ENCODE results near the gene TST. TPM values are rescaled to one million over a fixed set of nuclear protein-coding genes. Genes with fewer than 3 reads are reported as not detected.

TST gene
- total RNA-seq, 4 donors from 2014 or later = 27.0 to 44.8 (median 38.6) TPM

- Histone ChIP-seq H3K27ac (replicated peaks in 1 of 4) (no peak overlapping the region), H3K4me1 (peaks cover 25 to 34% (median 29%) of the 10 kb centered on the region in 4 donors), H3K9me3 (no peaks in the 10 kb centered on the region), H3K4me3 (no peak overlapping the region), H3K27me3 (no peaks in the 10 kb centered on the region), H3K36me3 (peaks cover 19 to 57% (median 44%) of the 10 kb centered on the region in 4 donors)
- no CpG with 5 or more reads among the region's 8 CpGs for WGBS
- intact Hi-C loops (cut with DNase I) = no loop called here
- TF ChIP-seq POLR2AphosphoS5 (IDR thresholded peaks at IDR 0.05) (no peak), CTCF (IDR thresholded peaks at IDR 0.05) (no peak), EP300 (IDR thresholded peaks at IDR 0.05) (no peak), POLR2A (IDR thresholded peaks at IDR 0.05; ENCODE audit: low read depth) (no peak)
- no peak for DNase-seq (ENCODE audit: extremely low spot score)
Observed at GRCh38 chr22:37054056-37054395, 34.8 kb upstream of the TST start.

GRCh38 chr22:37053310-37054055 lies 34.2 kb upstream of the TST start:
- no peak for DNase-seq (ENCODE audit: extremely low spot score)
- Histone ChIP-seq H3K4me1 (peaks cover 25 to 34% (median 29%) of the 10 kb centered on the region in 4 donors), H3K4me3 (no peak overlapping the region), H3K36me3 (peaks cover 19 to 52% (median 39%) of the 10 kb centered on the region in 4 donors), H3K27me3 (no peaks in the 10 kb centered on the region), H3K27ac (replicated peaks in 1 of 4) (no peak overlapping the region), H3K9me3 (no peaks in the 10 kb centered on the region)
- WGBS = 82% methylated on average over 13 of the region's 16 CpGs
- intact Hi-C loops (cut with DNase I) = no loop called here
- TF ChIP-seq EP300 (IDR thresholded peaks at IDR 0.05) = no peak
- no peak for TF ChIP-seq POLR2A (IDR thresholded peaks at IDR 0.05; ENCODE audit: low read depth)
- no peak for TF ChIP-seq CTCF (IDR thresholded peaks at IDR 0.05)
- TF ChIP-seq POLR2AphosphoS5 (IDR thresholded peaks at IDR 0.05) = no peak

DNA sequence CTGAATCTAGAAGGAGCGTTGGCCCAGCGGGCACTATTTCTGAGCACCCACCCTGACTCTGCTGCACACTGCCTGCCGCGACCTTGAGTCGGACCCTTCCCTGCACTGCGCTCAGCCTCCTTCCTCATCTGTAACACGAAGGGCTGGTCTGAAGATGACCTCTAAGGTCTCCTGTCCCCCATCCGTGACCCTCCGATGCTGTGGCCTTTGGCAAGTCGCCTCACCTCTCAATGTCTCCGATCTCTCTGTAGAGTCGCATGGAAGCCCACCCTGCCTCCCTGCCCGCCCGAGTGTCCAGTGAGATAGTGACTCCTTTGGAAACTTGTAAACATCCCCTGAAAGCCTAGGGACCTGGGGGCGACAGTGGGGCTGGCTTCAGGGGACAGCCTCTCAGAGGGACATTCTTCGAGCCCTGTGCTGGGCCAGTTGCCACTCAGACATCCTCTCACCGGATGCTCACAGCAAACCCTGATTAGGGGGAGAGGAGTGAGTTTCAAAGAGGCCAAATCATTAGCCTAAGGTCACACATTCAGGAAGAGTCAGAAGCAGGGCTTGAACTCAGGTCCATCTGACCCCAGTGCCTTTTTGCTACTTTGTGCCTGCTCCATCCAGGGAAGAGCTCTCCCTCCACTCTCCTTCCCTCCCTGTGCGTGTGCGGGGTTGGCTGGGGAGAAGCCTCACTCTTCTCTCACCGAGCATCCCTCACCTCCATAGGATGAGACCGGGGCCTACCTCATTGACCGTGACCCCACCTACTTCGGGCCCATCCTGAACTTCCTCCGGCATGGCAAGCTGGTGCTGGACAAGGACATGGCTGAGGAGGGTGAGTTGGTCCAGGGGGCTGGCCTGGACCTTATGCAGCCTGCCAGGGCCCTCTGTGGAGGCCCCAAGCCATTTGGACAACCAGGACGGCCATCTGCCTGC lies 33.4 kb upstream of the TST start:
- WGBS = 77% methylated on average over 25 of the region's 25 CpGs
- H3K27ac ChIP-seq (replicated peaks in 1 of 4) = peak overlapping the region in 2 of 4 donors; percentile 41 to 53
- intact Hi-C loops (cut with DNase I) = no loop called here

More for the DNA sequence above, 33.4 kb upstream of the TST start:
- H3K4me3 ChIP-seq = peak overlapping the region; percentile 74 to 86 (median 80)
- H3K4me1 ChIP-seq = peaks cover 25 to 34% (median 29%) of the 10 kb centered on the region in 4 donors
- no peaks in the 10 kb centered on the region for H3K9me3 ChIP-seq
- no peak for TF ChIP-seq EP300 (IDR thresholded peaks at IDR 0.05)
- no peak for TF ChIP-seq POLR2AphosphoS5 (IDR thresholded peaks at IDR 0.05)
- no peak for TF ChIP-seq POLR2A (IDR thresholded peaks at IDR 0.05; ENCODE audit: low read depth)
- no peak for TF ChIP-seq CTCF (IDR thresholded peaks at IDR 0.05)
- no peak for DNase-seq (ENCODE audit: extremely low spot score)
- H3K36me3 ChIP-seq = peaks cover 14 to 43% (median 30%) of the 10 kb centered on the region in 4 donors
- no peaks in the 10 kb centered on the region for H3K27me3 ChIP-seq
